ENCODE data around the gene MAGT1.
"Not testable (repeated sequence)": the region's sequence is repeated elsewhere in the genome, so short reads cannot be mapped to it uniquely, and the experiment has no call there.

Gene MAGT1

DNA sequence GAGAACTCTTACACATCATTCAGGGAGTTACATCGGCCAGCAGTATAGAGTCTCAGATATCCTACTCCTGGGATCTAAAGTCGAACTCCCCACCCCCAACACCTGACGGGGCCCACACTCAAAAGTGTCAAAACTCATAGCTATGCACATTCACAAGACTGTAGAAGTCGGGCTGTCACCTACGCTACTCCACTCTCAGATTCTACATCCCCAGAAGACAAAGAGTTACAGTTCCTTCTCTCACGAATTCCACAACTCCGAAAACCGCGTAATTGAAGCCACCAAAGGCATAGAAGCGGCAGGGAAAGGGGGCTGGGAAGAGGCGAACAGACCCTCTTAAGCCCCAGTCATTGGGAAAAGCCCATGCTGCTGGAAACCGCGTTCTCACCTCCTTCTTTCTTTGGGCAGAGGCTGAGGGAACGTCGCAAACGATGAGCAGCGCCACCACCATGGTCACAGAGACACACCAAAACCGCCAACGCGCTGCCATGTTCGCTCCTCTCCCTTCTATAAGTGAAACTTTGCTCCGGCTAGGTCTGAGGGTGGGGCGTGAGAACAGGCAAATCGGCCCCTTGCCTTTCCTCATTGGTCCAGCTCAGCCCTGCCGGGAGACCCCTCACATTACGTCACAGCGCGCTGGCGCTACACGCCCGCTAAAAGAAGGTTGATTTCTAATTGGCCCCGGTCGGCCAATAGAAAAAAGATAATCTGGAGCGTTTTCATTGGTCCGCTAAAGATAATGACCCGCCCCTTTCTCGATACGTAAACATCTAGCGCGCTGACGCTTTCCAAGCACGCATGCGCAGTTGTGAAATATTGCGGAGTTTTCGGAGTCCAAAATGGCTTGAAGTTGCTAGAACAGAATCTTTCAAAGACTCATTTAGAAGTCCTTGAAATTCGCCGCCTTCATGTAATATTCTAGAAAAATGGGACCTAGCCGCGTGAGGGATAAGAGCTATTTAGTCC, at the start of gene MAGT1:
Gene MAGT1, minus strand, starts transcription at position 515 of the 966 bp plus-strand sequence. Its CDS starts 25 bp downstream, at position 490.
- in situ Hi-C loops (cut with MboI; ENCODE audit: low sequenced_read_pairs) = no loop called here

DNA sequence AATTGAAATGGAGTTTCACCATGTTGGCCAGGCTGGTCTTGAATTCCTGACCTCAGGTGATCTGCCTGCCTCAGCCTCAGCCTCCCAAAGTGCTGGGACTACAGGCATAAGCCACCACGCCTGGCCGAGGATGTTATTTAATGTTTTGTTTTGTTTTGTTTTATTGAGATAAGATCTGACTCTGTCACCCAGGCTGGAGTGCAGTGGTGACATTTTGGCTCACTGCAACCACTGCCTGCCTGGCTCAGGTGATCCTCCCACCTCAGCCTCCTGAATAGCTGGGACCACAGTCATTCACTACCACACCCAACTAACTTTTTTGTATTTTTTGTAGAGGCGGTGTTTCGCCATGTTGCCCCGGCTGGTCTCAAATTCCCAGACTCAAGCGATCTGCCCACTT, 49.8 kb upstream of the MAGT1 start:
- in situ Hi-C loops (cut with MboI; ENCODE audit: low sequenced_read_pairs) = not testable (repeated sequence)

DNA sequence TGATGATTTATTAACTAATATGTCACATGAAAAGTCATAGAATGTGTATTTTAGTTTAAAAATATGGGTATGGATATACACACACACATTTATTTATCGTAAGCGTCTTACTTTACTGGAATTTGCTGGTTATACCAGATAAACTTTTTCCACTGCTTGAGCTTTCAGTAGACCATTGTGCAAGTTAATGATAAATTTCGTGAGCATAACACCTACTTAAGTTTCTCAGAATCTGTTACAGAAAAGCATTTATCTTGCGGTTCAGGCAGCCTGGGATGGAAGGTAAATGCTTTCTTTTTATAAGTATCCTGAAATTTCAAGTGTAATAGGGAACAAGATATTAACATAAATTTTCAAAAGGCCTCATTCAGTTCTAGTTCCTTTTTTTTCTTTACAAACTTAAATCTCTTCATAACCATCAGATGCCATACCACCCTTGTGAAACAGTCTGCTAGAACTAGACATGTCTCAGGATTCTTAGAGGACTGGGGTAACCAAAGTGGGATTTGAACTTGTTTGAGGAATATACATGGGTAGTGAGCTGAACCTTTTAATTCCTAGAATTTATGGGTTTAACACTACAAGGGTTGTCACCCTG, 42.9 kb upstream of the MAGT1 start:
- in situ Hi-C loops (cut with MboI; ENCODE audit: low sequenced_read_pairs) = no loop called here

- in situ Hi-C loops (cut with MboI; ENCODE audit: low sequenced_read_pairs) = no loop called here
These were observed 42.1 kb upstream of the MAGT1 start for GRCh38 chrX:77937291-77937690.

DNA sequence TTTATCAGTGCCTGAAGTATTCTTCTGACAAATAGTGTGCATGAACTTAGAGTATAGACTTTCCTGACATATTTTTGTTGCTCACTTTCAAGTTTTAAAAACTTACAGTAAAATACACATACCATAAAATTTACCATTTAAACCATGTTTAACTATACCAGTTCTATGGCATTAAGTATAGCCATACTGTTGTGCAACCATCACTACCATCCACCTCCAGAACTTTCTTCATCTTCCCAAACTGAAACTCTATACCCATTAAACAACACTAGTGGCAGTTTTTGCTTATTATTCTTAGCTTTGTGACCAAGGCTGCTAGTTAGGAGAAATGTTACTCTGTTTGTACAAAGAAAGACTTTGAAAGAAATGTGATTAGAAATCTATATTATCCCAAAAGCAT, 41.1 kb upstream of the MAGT1 start:
- in situ Hi-C loops (cut with MboI; ENCODE audit: low sequenced_read_pairs) = no loop called here

- in situ Hi-C loops (cut with MboI; ENCODE audit: low sequenced_read_pairs) = no loop called here
These were observed 40.7 kb upstream of the MAGT1 start for GRCh38 chrX:77935886-77936285.

GRCh38 chrX:77930581-77930980, 35.3 kb upstream of the MAGT1 start:
- in situ Hi-C loops (cut with MboI; ENCODE audit: low sequenced_read_pairs) = no loop called here

- in situ Hi-C loops (cut with MboI; ENCODE audit: low sequenced_read_pairs) = no loop called here
These were observed 30.5 kb upstream of the MAGT1 start for GRCh38 chrX:77925764-77926163.

DNA sequence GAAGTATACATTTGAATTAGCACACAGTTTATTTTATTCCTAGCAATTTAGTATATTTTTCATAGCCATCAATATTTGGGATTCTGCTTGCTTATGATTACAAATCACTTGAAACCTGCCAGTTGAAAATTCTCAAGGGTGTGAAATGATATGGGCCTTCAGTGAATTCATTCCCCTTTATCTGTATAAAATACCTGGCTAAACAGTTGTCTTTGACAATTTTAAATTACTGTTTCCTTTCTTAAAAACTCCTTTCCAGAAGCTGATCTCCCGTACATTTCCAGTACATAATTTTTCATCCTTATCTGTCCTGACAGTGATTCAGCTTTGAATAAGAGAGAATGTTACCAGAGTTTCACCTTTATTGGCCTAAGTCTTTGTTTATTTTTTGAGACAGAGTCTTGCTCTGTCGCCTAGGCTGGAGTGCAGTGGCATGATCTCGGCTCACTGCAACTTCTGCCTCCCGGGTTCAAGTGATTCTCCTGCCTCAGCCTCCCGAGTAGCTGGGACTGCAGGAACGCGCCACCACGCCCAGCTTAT, 29.2 kb upstream of the MAGT1 start:
- in situ Hi-C loops (cut with MboI; ENCODE audit: low sequenced_read_pairs) = no loop called here

- in situ Hi-C loops (cut with MboI; ENCODE audit: low sequenced_read_pairs) = no loop called here
These were observed 27.6 kb upstream of the MAGT1 start for GRCh38 chrX:77922787-77923186.

DNA sequence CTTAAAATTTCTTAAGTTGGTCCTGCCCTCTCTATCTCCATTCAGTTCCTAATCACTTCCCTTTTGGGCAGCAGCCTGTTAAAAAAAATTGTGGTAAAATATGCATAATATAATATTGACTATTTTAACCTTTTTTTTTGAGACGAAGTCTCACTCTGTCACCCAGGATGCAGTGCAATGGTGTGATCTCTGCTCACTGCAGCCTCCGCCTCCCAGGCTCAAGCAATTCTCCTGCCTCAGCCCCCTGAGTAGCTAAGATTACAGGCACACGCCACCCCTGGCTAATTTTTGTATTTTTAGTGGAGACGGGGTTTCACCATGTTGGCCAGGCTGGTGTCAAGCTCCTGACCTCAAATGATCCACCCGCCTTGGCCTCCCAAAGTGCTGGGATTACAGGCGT, 24.1 kb upstream of the MAGT1 start:
- in situ Hi-C loops (cut with MboI; ENCODE audit: low sequenced_read_pairs) = loop anchor here (10.0 kb wide), 1 partner anchor 105 kb away; no protein-coding TSS in a partner anchor

- in situ Hi-C loops (cut with MboI; ENCODE audit: low sequenced_read_pairs) = loop anchor here (10.0 kb wide), 1 partner anchor 106 kb away; no protein-coding TSS in a partner anchor
These were observed 23.3 kb upstream of the MAGT1 start for GRCh38 chrX:77918568-77918967.

DNA sequence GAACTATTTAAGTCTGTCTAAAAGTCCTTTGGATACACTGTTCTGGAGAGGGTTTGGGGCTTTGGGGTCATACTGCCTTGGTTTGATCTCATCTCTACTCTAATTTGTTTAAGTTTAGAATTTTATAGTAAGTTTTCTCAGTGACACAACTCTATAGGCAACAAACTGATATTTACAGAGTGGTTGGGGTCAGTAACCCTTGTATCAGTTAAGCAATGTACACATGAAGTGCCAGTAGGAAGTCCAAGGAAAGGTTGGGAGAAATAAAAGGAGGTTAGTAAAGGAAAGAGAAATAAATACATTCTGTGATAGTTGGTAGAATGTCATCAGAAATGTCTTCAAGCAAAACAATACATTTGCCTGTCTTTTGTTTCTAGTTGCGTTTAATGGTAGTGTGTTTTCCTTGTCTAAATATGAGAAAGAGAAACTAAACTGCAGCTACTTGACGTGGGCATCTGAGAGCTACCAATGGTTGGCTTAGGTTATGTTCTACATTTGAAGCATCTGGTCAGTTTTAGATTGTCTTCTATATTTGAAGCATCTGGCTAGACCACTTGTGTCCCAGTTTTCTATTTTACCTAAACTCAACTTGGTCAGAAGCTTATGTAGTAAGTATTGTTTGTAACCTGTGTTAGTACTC, 22.2 kb upstream of the MAGT1 start:
- in situ Hi-C loops (cut with MboI; ENCODE audit: low sequenced_read_pairs) = loop anchor here (10.0 kb wide), 1 partner anchor 107 kb away; no protein-coding TSS in a partner anchor

- in situ Hi-C loops (cut with MboI; ENCODE audit: low sequenced_read_pairs) = loop anchor here (10.0 kb wide), 1 partner anchor 115 kb away; no protein-coding TSS in a partner anchor
These were observed 15.0 kb upstream of the MAGT1 start, which contains the start of gene ATP7A for GRCh38 chrX:77910108-77910840. ATP7A (plus strand) TSS chrX:77910693; CDS start chrX:77971642, 60,949 bp downstream.

DNA sequence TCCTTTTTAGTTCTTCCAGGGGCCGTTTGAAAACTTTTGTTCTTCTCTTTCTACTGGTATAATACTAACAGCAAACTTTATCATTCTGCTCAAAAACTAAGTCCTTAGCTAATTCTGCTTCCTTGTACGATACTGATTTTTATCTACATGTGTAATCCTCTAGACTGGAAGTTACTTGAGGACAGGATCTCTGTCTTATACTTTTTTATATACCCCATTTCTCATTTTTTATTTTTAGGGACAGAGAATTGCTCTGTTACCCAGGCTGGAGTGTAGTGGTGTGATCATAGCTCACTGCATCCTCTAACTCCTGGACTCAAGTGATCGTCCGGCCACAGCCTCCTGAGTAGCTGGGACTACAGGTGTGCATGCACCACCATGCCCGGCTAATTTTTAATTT, 6.3 kb upstream of the MAGT1 start:
- in situ Hi-C loops (cut with MboI; ENCODE audit: low sequenced_read_pairs) = no loop called here

GRCh38 chrX:77900688-77901087, 5.5 kb upstream of the MAGT1 start:
- in situ Hi-C loops (cut with MboI; ENCODE audit: low sequenced_read_pairs) = no loop called here

GRCh38 chrX:77899081-77899828, 4.0 kb upstream of the MAGT1 start, which contains the start of gene COX7B:
COX7B (plus strand) TSS chrX:77899468; CDS start chrX:77899554, 86 bp downstream.
- in situ Hi-C loops (cut with MboI; ENCODE audit: low sequenced_read_pairs) = no loop called here

DNA sequence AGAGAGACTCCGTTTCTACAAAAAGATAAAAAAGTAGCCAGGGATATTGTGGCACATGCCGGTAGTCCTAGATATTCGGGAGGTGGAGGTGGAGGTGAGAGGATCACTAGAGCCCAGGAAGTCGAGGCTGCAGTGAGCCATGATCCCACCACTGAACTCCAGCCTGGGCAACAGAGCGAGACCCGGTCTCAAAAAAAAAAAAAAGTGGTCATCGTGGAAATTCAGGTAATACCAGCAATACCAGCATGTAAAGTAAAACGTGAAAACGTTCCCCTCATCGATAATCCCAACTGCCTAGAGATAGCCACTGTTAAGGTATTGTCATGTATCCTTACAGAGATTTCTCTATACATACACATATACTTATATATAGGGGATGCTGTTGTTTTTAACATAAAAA, 1.5 kb downstream of the MAGT1 start:
- in situ Hi-C loops (cut with MboI; ENCODE audit: low sequenced_read_pairs) = no loop called here

GRCh38 chrX:77892887-77893286, 2.3 kb downstream of the MAGT1 start:
- in situ Hi-C loops (cut with MboI; ENCODE audit: low sequenced_read_pairs) = no loop called here

All from HL-60/S4 treated with phorbol 12-myristate 13-acetate at 8.2 ng/mL for 4 days and 3 days (cell line).